Gastrocnemius medialis (tissue), 4 donors: ENCODE measurements around the gene OR6A2. TPM values are rescaled to one million over a fixed set of nuclear protein-coding genes. Genes with fewer than 3 reads are reported as not detected.

Source experiments
- ATAC-seq, 2 donors: fragments of 150-250 bp; one replicate each; pipeline ENCODE4 v1.9.1; 2016
- DNase-seq, 2 donors: peaks; one replicate each; pipeline ENCODE4 v3.0.0-alpha.2; 2019
- H3K27ac ChIP-seq, 4 donors: fragments of 200-600 bp; sonication (generic); 1 replicate in 1 of 4; 2 replicates in 3 of 4; pipeline ENCODE4 v1.5.1; 2016 to 2018; ENCODE audit warnings: mild to moderate bottlenecking in 2 of 4, moderate library complexity in 1 of 4
- H3K27me3 ChIP-seq, 3 donors: fragments of 200-600 bp; sonication (generic) in 2 of 3; 1 replicate in 1 of 3; 2 replicates in 2 of 3; pipeline versions ENCODE4 v1.5.1 to v1.6.0; 2016 to 2019; ENCODE audit warnings: mild to moderate bottlenecking in 1 of 3, moderate library complexity in 1 of 3
- H3K36me3 ChIP-seq, 2 donors: fragments of 200-600 bp; sonication (generic) in 1 of 2; one replicate each; pipeline ENCODE4 v1.5.1; 2017 to 2018
- H3K4me1 ChIP-seq, 2 donors: fragments of 200-600 bp; sonication (generic) in 1 of 2; one replicate each; pipeline ENCODE4 v1.5.1; 2016 to 2017; ENCODE audit warnings: mild to moderate bottlenecking in 2 of 2
- H3K4me3 ChIP-seq, 4 donors: fragments of 200-600 bp; sonication (generic) in 3 of 4; 1 replicate in 1 of 4; 2 replicates in 3 of 4; pipeline ENCODE4 v1.5.1; 2016 to 2019; ENCODE audit warnings: mild to moderate bottlenecking in 2 of 4
- H3K9me3 ChIP-seq, 3 donors: fragments of 200-600 bp; sonication (generic) in 2 of 3; 1 replicate in 1 of 3; 2 replicates in 2 of 3; pipeline ENCODE4 v1.5.1; 2016 to 2019
- CTCF ChIP-seq, 5 experiments: fragments of 450-650 bp in 3 of 5; fragments of 200-600 bp in 2 of 5; sonication (generic) in 2 of 5; IDR thresholded peaks in 4 of 5; conservative IDR thresholded peaks in 1 of 5; 1 replicate in 4 of 5; 2 replicates in 1 of 5; pipeline ENCODE4 v1.5.1; 2016 to 2019; ENCODE audit warnings: antibody characterized with exemption in 5 of 5, mild to moderate bottlenecking in 3 of 5, moderate library complexity in 3 of 5
- POLR2A ChIP-seq, 2 donors: fragments of 450-650 bp; IDR thresholded peaks; one replicate each; pipeline ENCODE4 v1.6.1; 2017; ENCODE audit warnings: antibody characterized with exemption in 2 of 2, mild to moderate bottlenecking in 2 of 2, moderate library complexity in 2 of 2
- in situ Hi-C, 4 donors: fragments of 200-750 bp; cut with MboI; loops; one replicate each; pipeline versions ENCODE4 v1.15.0 to v1.8.0; 2017; ENCODE audit warnings: low sequenced_read_pairs in 4 of 4
- intact Hi-C: fragments of 100-400 bp; cut with DNase I; formaldehyde crosslinking; loops from one replicate; pipeline ENCODE4 v1.15.1; 2023; ENCODE audit warnings: low total_unique reads
- total RNA-seq, 4 donors: library from RNA; depleted of rRNA; stranded (reverse); fragments of >200 nt; gene quantifications; one replicate each; pipeline versions ENCODE4 v1.1.0 to v1.2.3, GENCODE V29; 2016

OR6A2 gene
- total RNA-seq, 4 donors from 2014 or later, result 0.20 TPM; not detected in 3

DNA sequence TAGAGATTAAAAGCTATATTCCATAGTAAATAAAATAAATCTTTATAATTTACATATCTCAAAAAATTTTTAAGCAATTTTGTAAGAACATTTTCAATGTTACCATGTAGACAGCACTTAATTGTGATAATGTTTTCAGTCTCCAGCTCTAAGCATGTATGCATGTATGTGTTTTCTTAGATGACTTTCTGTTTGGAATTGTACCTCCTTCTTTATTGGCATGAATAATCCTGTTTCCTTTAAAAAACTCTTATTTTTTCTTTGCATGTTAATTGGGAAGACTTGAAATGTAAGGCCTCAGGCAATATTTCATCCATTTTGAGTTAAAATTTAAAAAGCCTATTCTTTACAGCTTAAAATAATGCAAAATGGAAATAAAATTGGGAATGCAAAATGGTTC, 18.7 kb downstream of the OR6A2 start:
- H3K9me3 ChIP-seq, result no peaks in the 10 kb centered on the region
- no peak for TF ChIP-seq POLR2A (IDR thresholded peaks at IDR 0.05)
- TF ChIP-seq CTCF (IDR thresholded peaks at IDR 0.05 in 4 of 5, conservative IDR thresholded peaks at IDR 0.05 in 1 of 5), result no peak
- H3K27me3 ChIP-seq, result no peaks in the 10 kb centered on the region
- DNase-seq (no peak), ATAC-seq (no peak)
- intact Hi-C loops (no loop called here), in situ Hi-C loops (no loop called here)
- no peaks in the 10 kb centered on the region for H3K36me3 ChIP-seq
- no peak overlapping the region for H3K4me3 ChIP-seq
- H3K27ac ChIP-seq, result no peak overlapping the region
- no peaks in the 10 kb centered on the region for H3K4me1 ChIP-seq

DNA sequence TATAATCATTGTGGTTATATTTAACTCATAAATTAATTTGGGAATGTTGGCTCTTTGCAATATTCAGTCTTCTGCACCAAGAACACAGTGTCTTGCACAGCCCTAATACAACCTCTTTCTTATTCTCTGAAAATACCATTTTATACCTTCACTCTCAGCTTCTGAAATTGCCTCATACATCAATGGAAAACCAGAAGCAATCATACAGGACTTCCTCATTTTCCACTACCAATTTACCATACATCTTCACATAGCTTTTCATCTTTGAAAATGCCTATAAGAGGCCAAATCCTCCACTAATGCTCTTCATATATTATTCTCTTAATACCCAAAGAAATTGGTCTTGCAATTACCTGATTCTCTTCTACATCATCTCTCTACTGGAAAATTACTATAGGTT, 21.0 kb downstream of the OR6A2 start:
- Histone ChIP-seq H3K27me3 (no peaks in the 10 kb centered on the region), H3K9me3 (no peaks in the 10 kb centered on the region), H3K4me1 (no peaks in the 10 kb centered on the region), H3K36me3 (no peaks in the 10 kb centered on the region), H3K27ac (no peak overlapping the region), H3K4me3 (no peak overlapping the region)
- intact Hi-C loops, result no loop called here
- ATAC-seq, result no peak
- DNase-seq, result no peak
- TF ChIP-seq CTCF (IDR thresholded peaks at IDR 0.05 in 4 of 5, conservative IDR thresholded peaks at IDR 0.05 in 1 of 5) (no peak), POLR2A (IDR thresholded peaks at IDR 0.05) (no peak)
- in situ Hi-C loops, result no loop called here

DNA sequence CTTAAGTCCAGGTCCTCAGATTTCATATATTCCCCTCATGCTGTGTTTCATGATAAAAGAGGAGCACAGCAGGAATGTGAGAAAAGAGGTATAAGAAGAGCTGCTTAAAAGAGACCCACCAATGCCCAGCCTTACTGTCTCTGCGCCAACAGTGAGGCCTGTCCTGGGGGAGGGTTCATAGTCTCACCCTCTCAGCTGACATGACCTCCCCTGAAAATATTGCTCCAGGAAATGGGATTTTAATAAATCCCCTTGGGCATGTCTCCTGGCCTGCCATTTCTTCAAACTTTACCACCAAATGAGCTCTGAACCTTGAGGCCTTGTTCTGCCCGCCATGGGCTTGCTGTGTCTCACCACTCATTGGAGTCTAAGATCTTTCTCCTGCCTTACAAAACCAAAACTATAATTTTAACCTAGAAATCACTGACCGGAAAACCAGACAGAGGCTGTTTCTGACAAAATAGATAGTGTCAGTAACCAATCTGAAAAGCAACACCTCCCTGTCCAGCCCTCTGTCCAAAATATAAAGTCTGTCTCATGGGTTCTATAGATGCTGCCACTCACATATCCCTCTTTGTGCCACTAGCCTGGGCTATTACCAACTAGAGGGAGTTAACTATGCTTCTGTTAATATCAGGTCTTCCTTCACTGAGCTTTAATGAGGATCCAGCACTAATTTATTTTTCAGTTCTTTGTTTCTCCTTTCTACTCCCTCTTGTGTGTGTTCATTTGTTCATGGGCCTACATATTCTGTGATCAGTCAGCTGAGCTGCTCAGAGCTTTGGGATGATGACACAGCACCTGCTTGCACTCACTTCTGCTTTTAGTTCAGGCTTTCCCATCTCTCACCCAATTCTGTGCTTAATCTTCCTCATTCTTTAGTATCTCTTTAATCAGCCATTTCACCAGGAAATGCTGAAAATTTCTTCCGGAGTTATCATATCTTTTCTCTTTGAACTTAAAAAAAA, 27.3 kb downstream of the OR6A2 start, which contains the start of gene OR2AG2:
OR2AG2 (minus strand) TSS at position 51 of the 968 bp plus-strand sequence. CDS start 3,019 bp downstream, outside the sequence.
- no peak for DNase-seq
- Histone ChIP-seq H3K36me3 (no peaks in the 10 kb centered on the region), H3K27ac (no peak within 1 kb of the TSS), H3K4me1 (no peaks in the 10 kb centered on the region), H3K4me3 (no peak within 1 kb of the TSS), H3K9me3 (no peaks in the 10 kb centered on the region), H3K27me3 (no peaks in the 10 kb centered on the region)
- no peak for ATAC-seq
- in situ Hi-C loops (no loop called here), intact Hi-C loops (no loop called here)
- TF ChIP-seq POLR2A (IDR thresholded peaks at IDR 0.05), result no peak
- no peak for TF ChIP-seq CTCF (IDR thresholded peaks at IDR 0.05 in 4 of 5, conservative IDR thresholded peaks at IDR 0.05 in 1 of 5)

- no peaks in the 10 kb centered on the region for H3K9me3 ChIP-seq
- ATAC-seq, result no peak
- intact Hi-C loops (no loop called here), in situ Hi-C loops (no loop called here)
- peak in 3 of 5 experiments; percentile 30 to 37 (median 35) for TF ChIP-seq CTCF (IDR thresholded peaks at IDR 0.05 in 4 of 5, conservative IDR thresholded peaks at IDR 0.05 in 1 of 5)
- no peak for TF ChIP-seq POLR2A (IDR thresholded peaks at IDR 0.05)
- no peak overlapping the region for H3K27ac ChIP-seq
- H3K27me3 ChIP-seq, result no peaks in the 10 kb centered on the region
- no peaks in the 10 kb centered on the region for H3K36me3 ChIP-seq
- DNase-seq, result peak in 1 of 2 donors; percentile 18
- no peak overlapping the region for H3K4me3 ChIP-seq
- no peaks in the 10 kb centered on the region for H3K4me1 ChIP-seq
Measured at GRCh38 chr11:6757373-6757967, 42.0 kb downstream of the OR6A2 start.
